Measurements from ENCODE around the gene GFI1. TPM values are rescaled to one million over a fixed set of nuclear protein-coding genes. Genes with fewer than 3 reads are reported as not detected.

Gene GFI1
- total RNA-seq, 4 donors from 2014 or later, result 0.30 to 1.3 (median 1.1) TPM

DNA sequence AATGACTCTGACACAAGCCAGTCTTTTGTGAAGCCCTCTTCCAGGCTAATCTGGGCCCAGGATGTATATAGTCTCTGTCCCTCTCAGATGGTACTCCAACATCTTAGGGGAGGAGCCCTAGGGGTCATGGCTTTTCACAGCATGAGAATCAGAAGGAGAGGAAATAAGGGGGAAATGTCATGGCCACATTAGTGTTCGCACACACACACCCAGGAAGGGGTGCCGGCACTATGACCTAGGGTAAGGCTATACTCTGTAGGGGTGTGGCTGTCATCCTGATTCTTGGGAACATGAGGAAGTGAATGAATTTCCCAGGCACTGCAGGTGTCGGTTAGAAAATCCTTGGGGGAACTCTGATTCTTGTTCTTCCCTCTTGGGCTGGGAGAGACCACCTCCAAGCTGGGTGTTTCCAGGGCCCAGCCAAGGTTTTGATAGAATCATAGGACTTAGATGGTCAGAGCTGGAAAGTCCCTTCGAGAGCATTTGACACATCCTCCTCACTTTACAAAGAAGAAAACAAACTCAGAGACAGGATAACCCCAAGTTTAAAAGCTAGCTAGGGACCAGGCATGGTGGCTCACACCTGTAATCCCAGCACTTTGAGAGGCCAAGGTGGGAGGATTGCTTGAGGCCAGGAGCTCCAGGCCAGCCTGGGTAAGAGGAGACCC, 22.0 kb downstream of the GFI1 start:
- Histone ChIP-seq H3K9me3 (no peaks in the 10 kb centered on the region), H3K36me3 (no peaks in the 10 kb centered on the region), H3K4me1 (no peaks in the 10 kb centered on the region), H3K27ac (no peak overlapping the region), H3K4me3 (no peak overlapping the region), H3K27me3 (no peaks in the 10 kb centered on the region)
- 80 to 91% methylated on average over 4 of the region's 4 CpGs for WGBS, 2 donors
- no peak for DNase-seq (ENCODE audit: low spot score in 2 of 2)
- TF ChIP-seq POLR2A (IDR thresholded peaks at IDR 0.05) (no peak), EP300 (IDR thresholded peaks at IDR 0.05) (no peak)
- TF ChIP-seq, protein P1, sequence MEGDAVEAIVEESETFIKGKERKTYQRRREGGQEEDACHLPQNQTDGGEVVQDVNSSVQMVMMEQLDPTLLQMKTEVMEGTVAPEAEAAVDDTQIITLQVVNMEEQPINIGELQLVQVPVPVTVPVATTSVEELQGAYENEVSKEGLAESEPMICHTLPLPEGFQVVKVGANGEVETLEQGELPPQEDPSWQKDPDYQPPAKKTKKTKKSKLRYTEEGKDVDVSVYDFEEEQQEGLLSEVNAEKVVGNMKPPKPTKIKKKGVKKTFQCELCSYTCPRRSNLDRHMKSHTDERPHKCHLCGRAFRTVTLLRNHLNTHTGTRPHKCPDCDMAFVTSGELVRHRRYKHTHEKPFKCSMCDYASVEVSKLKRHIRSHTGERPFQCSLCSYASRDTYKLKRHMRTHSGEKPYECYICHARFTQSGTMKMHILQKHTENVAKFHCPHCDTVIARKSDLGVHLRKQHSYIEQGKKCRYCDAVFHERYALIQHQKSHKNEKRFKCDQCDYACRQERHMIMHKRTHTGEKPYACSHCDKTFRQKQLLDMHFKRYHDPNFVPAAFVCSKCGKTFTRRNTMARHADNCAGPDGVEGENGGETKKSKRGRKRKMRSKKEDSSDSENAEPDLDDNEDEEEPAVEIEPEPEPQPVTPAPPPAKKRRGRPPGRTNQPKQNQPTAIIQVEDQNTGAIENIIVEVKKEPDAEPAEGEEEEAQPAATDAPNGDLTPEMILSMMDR (IDR thresholded peaks at IDR 0.05), result no peak

DNA sequence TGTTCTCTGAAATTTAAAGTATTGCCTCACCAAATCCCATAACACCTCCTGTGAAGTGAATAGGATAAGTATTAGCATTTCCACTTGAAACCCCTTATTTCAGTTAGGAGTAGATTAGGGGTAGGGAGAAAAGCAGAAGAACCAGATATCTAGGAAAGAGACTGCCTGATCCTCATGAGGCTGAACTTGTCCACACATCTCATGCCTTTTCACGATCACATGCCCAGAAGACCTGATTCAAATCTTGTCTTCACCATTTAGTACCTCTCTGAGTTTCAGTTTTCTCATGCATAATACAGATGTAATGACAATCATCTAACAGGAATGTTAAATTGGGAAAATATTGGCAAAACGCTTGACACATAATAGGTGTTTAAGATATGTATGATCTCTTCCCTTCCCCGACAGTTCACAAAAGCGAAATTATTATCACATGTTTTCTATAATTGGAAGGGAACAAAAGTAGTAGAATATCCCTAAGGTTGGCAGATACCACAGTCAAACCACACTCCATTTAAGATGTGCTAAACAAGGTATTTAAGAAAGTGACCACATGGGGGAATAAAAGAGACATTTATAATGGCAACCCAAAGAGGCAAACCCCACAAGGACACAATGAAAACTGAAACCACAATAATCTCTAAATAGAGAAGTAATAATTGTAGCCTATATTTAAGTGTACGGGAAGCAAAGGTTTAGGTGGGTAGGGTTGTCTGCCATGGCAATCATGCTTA, 25.2 kb downstream of the GFI1 start:
- H3K27ac ChIP-seq, result no peak overlapping the region
- TF ChIP-seq, protein P1 (IDR thresholded peaks at IDR 0.05), result no peak
- no peak for TF ChIP-seq EP300 (IDR thresholded peaks at IDR 0.05)
- TF ChIP-seq POLR2A (IDR thresholded peaks at IDR 0.05), result no peak
- no peak for DNase-seq (ENCODE audit: low spot score in 2 of 2)
- 80 to 82% methylated on average over 5 of the region's 5 CpGs for WGBS, 2 donors
- H3K4me3 ChIP-seq, result no peak overlapping the region
- H3K9me3 ChIP-seq, result no peaks in the 10 kb centered on the region
- no peaks in the 10 kb centered on the region for H3K27me3 ChIP-seq
- H3K36me3 ChIP-seq, result no peaks in the 10 kb centered on the region
- no peaks in the 10 kb centered on the region for H3K4me1 ChIP-seq

- no peak for DNase-seq (ENCODE audit: low spot score in 2 of 2)
- Histone ChIP-seq H3K4me1 (no peaks in the 10 kb centered on the region), H3K27me3 (no peaks in the 10 kb centered on the region), H3K36me3 (no peaks in the 10 kb centered on the region), H3K27ac (no peak overlapping the region), H3K9me3 (no peaks in the 10 kb centered on the region), H3K4me3 (no peak overlapping the region)
- TF ChIP-seq, protein P1 (IDR thresholded peaks at IDR 0.05), result no peak
- TF ChIP-seq POLR2A (IDR thresholded peaks at IDR 0.05) (no peak), EP300 (IDR thresholded peaks at IDR 0.05) (peak in 1 of 2 donors; percentile 34)
- WGBS, 2 donors, result 65 to 76% methylated on average over 4 of the region's 4 CpGs
These were observed 26.8 kb downstream of the GFI1 start for GRCh38 chr1:92459871-92460320.

GRCh38 chr1:92458146-92458545, 28.6 kb downstream of the GFI1 start:
- Histone ChIP-seq H3K9me3 (no peaks in the 10 kb centered on the region), H3K4me3 (no peak overlapping the region), H3K36me3 (no peaks in the 10 kb centered on the region), H3K27ac (no peak overlapping the region), H3K27me3 (no peaks in the 10 kb centered on the region), H3K4me1 (no peaks in the 10 kb centered on the region)
- WGBS, 2 donors, result 72 to 74% methylated on average over 2 of the region's 2 CpGs
- no peak for TF ChIP-seq EP300 (IDR thresholded peaks at IDR 0.05)
- TF ChIP-seq POLR2A (IDR thresholded peaks at IDR 0.05), result no peak
- TF ChIP-seq, protein P1 (IDR thresholded peaks at IDR 0.05), result no peak
- DNase-seq (ENCODE audit: low spot score in 2 of 2), result no peak

DNA sequence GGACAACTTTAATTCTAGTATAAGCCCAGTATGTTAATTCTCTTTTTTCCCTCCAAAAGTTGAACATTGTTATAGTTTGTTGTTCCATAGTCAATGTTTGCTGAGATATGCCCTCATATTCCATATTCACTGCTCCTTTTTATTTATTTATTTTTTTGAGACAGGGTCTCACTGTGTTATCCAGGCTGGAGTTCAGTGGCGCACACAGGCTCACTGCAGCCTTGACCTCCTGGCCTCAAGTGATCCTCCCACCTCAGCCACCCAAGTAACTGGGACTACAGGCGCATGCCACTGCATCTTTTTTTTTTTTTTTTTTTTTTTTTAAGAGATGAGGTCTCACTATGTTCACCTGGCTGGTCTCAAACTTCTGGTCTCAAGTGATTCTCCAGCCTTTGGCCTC, 38.7 kb downstream of the GFI1 start:
- Histone ChIP-seq H3K27ac (no peak overlapping the region), H3K9me3 (peaks cover 0 to 15% (median 0%) of the 10 kb centered on the region in 4 donors), H3K4me1 (no peaks in the 10 kb centered on the region), H3K4me3 (no peak overlapping the region), H3K36me3 (no peaks in the 10 kb centered on the region), H3K27me3 (no peaks in the 10 kb centered on the region)
- TF ChIP-seq, protein P1 (IDR thresholded peaks at IDR 0.05), result no peak
- TF ChIP-seq EP300 (IDR thresholded peaks at IDR 0.05) (no peak), POLR2A (IDR thresholded peaks at IDR 0.05) (no peak)
- DNase-seq (ENCODE audit: low spot score in 2 of 2), result no peak
- WGBS, 2 donors, result 86 to 88% methylated on average over 2 of the region's 2 CpGs

Measured in tibial nerve (tissue), 4 donors.